GM12878 (cell line): Measurements from ENCODE around the gene KCNK4.

Source experiments
- CTCF ChIP-seq, 3 experiments: IDR thresholded peaks in 2 of 3; conservative IDR thresholded peaks in 1 of 3; 2 replicates each; pipeline ENCODE4 v1.5.1; 2011; ENCODE audit warnings: low read depth in 3 of 3, low read length in 3 of 3, mild to moderate bottlenecking in 3 of 3, control low read depth in 2 of 3, moderate library complexity in 2 of 3, inconsistent platforms in 1 of 3, mixed read lengths in 1 of 3; ENCODE audit not compliant: control insufficient read depth in 2 of 3, insufficient read depth in 1 of 3; ENCODE audit errors: extremely low read depth in 1 of 3
- HDAC6 ChIP-seq: fragments of 200-600 bp; sonication (generic); IDR thresholded peaks from one replicate; pipeline ENCODE4 v1.8.0; 2017; ENCODE audit warnings: antibody characterized with exemption; ENCODE audit not compliant: unreplicated experiment
- MAX ChIP-seq: IDR thresholded peaks from 2 replicates; pipeline ENCODE4 v1.6.1; 2012; ENCODE audit warnings: low read depth, low read length, improper control_type of control experiment
- MTA3 ChIP-seq: IDR thresholded peaks from 2 replicates; pipeline ENCODE4 v1.6.1; 2012; ENCODE audit warnings: low read length, inconsistent platforms, borderline replicate concordance
- MYC ChIP-seq: IDR thresholded peaks from 2 replicates; pipeline ENCODE4 v1.6.1; 2011; ENCODE audit warnings: mild to moderate bottlenecking, low read length, moderate library complexity, inconsistent platforms; ENCODE audit not compliant: insufficient read depth, insufficient replicate concordance, insufficient read length, severe bottlenecking
- NR2C2 ChIP-seq: IDR thresholded peaks from 2 replicates; pipeline ENCODE4 v1.6.1; 2011; ENCODE audit warnings: borderline replicate concordance, low read depth; ENCODE audit not compliant: control insufficient read depth, insufficient read length
- PBX3 ChIP-seq: IDR thresholded peaks from 2 replicates; pipeline ENCODE4 v1.6.1; 2011; ENCODE audit warnings: mild to moderate bottlenecking, low read depth, low read length, moderate library complexity; ENCODE audit not compliant: insufficient replicate concordance
- POLR2A ChIP-seq: IDR thresholded peaks from 2 replicates; pipeline ENCODE4 v1.6.1; 2011; ENCODE audit warnings: low read depth, mild to moderate bottlenecking, low read length
- RAD21 ChIP-seq: IDR thresholded peaks from 2 replicates; pipeline ENCODE4 v1.6.1; 2011; ENCODE audit warnings: mild to moderate bottlenecking, low read depth, low read length, moderate library complexity; ENCODE audit not compliant: insufficient read depth
- REST ChIP-seq: IDR thresholded peaks from 2 replicates; pipeline ENCODE4 v1.6.1; 2012; ENCODE audit warnings: mild to moderate bottlenecking, low read depth, low read length
- SUZ12 ChIP-seq: fragments of 200-600 bp; sonication (generic); IDR thresholded peaks from one replicate; pipeline ENCODE4 v1.6.1; 2018; ENCODE audit warnings: antibody characterized with exemption, mild to moderate bottlenecking; ENCODE audit not compliant: unreplicated experiment
- TCF12 ChIP-seq: IDR thresholded peaks from 2 replicates; pipeline ENCODE4 v1.6.1; 2011; ENCODE audit warnings: low read depth, mild to moderate bottlenecking, low read length
- YY1 ChIP-seq: IDR thresholded peaks from 2 replicates; pipeline ENCODE4 v1.6.1; 2011; ENCODE audit warnings: low read depth, mild to moderate bottlenecking, low read length
- ZNF274 ChIP-seq: IDR thresholded peaks from one replicate; pipeline ENCODE4 v1.8.0; 2011; ENCODE audit not compliant: insufficient read length, insufficient read depth

GRCh38 chr11:64269540-64270220 is 21.4 kb upstream of the KCNK4 start:
- peak in 1 of 3 experiments; percentile 32; a peak in 2 of 6 replicates for TF ChIP-seq CTCF (IDR thresholded peaks at IDR 0.05 in 2 of 3, conservative IDR thresholded peaks at IDR 0.05 in 1 of 3; ENCODE audit: control insufficient read depth in 2 of 3, extremely low read depth in 1 of 3, insufficient read depth in 1 of 3, low read depth in 3 of 3, low read length in 3 of 3)
- TF ChIP-seq POLR2A = peak; percentile 77
- TF ChIP-seq PBX3 = no peak
- TF ChIP-seq MAX = peak; percentile 32; the same call in 1 of the 2 replicates
- TF ChIP-seq MYC = no peak
- TF ChIP-seq REST = no peak
- TF ChIP-seq ZNF274 = no peak
- peak; percentile 100 for TF ChIP-seq YY1
- TF ChIP-seq TCF12 = no peak
- TF ChIP-seq MTA3 = no peak
- peak; percentile 79 for TF ChIP-seq NR2C2
- no peak for TF ChIP-seq HDAC6
- no peak for TF ChIP-seq RAD21
- no peak for TF ChIP-seq SUZ12
